PC-9 (cell line): ENCODE results near the gene DACT2. TPM values are rescaled to one million over a fixed set of nuclear protein-coding genes. Genes with fewer than 3 reads are reported as not detected.
"Not testable (repeated sequence)": the region's sequence is repeated elsewhere in the genome, so short reads cannot be mapped to it uniquely, and the experiment has no call there.

Experiments
- BruUV-seq: library from RNA; stranded (reverse); fragments of 400-500 nt; replicated peaks from 2 replicates; lab custom pipeline; 2021; lab: Mats Ljungman, UMichigan
- CTCF ChIA-PET: fragments of 300-600 bp; sonication (Branson Sonifier 250); formaldehyde crosslinking; loops from one replicate; lab custom pipeline; 2022; ENCODE audit warnings: antibody characterized with exemption; lab: Charles Lee
- POLR2A ChIA-PET: fragments of 300-600 bp; sonication (Branson Sonifier 250); formaldehyde crosslinking; loops from one replicate; lab custom pipeline; 2022; ENCODE audit warnings: antibody characterized with exemption; ENCODE audit not compliant: unreplicated experiment; lab: Charles Lee
- DNase-seq, 2 experiments: peaks; one replicate each; pipeline versions ENCODE4 v3.0.0 to v3.0.0-alpha.2; 2015 to 2022; ENCODE audit warnings: mixed read lengths in 1 of 2
- H2AFZ ChIP-seq: fragments of 200-600 bp; sonication (generic); 2 replicates; pipeline ENCODE4 v1.8.1; 2017; ENCODE audit warnings: antibody characterized with exemption
- H3F3A ChIP-seq: fragments of 200-600 bp; sonication (generic); 2 replicates; pipeline ENCODE4 v1.8.1; 2017; ENCODE audit warnings: antibody characterized with exemption, mild to moderate bottlenecking, low read depth; ENCODE audit not compliant: insufficient read depth
- H3K27ac ChIP-seq: fragments of 200-600 bp; sonication (generic); 2 replicates; pipeline ENCODE4 v1.6.1; 2016; ENCODE audit warnings: mixed run types
- H3K27me3 ChIP-seq: fragments of 200-600 bp; sonication (generic); 2 replicates; pipeline ENCODE4 v1.6.1; 2016; ENCODE audit warnings: low read depth, mixed run types; ENCODE audit not compliant: insufficient read depth
- H3K36me3 ChIP-seq: fragments of 200-600 bp; sonication (generic); 2 replicates; pipeline ENCODE4 v1.6.1; 2016; ENCODE audit warnings: low read depth, mixed run types
- H3K4me1 ChIP-seq: fragments of 200-600 bp; sonication (generic); replicated peaks from 2 replicates; pipeline ENCODE4 v1.6.1; 2016; ENCODE audit warnings: mixed run types; ENCODE audit not compliant: insufficient read depth
- H3K4me2 ChIP-seq: fragments of 200-600 bp; sonication (generic); 2 replicates; pipeline ENCODE4 v1.6.1; 2017; ENCODE audit warnings: mixed run types
- H3K4me3 ChIP-seq: fragments of 200-600 bp; sonication (generic); 2 replicates; pipeline ENCODE4 v1.6.1; 2016; ENCODE audit warnings: mixed run types
- H3K79me2 ChIP-seq: fragments of 200-600 bp; sonication (generic); 2 replicates; pipeline ENCODE4 v1.6.1; 2017; ENCODE audit warnings: low read depth, mixed run types
- H3K9me2 ChIP-seq: fragments of 200-600 bp; sonication (generic); 2 replicates; pipeline ENCODE4 v1.8.1; 2017; ENCODE audit warnings: mild to moderate bottlenecking; ENCODE audit not compliant: insufficient read depth
- H3K9me3 ChIP-seq: fragments of 200-600 bp; sonication (generic); 2 replicates; pipeline ENCODE4 v1.8.1; 2016; ENCODE audit warnings: low read depth; ENCODE audit not compliant: insufficient read depth
- H4K20me1 ChIP-seq: fragments of 200-600 bp; sonication (generic); 2 replicates; pipeline ENCODE4 v1.8.1; 2017; ENCODE audit not compliant: insufficient read depth
- CTCF ChIP-seq: fragments of 200-600 bp; sonication (generic); conservative IDR thresholded peaks from 2 replicates; pipeline ENCODE4 v1.6.1; 2017; ENCODE audit warnings: mixed run types, antibody characterized with exemption, mild to moderate bottlenecking, moderate library complexity
- EZH2 ChIP-seq: fragments of 200-600 bp; sonication (generic); IDR thresholded peaks from 2 replicates; pipeline ENCODE4 v1.8.0; 2017; ENCODE audit warnings: antibody characterized with exemption, low read depth
- intact Hi-C: fragments of 100-400 bp; cut with micrococcal nuclease; formaldehyde crosslinking; loops from one replicate; pipeline ENCODE4 v1.10.0; 2022; ENCODE audit not compliant: unreplicated experiment
- total RNA-seq: library from RNA; stranded (reverse); gene quantifications from 2 replicates; pipeline ENCODE4 v1.2.3, GENCODE V29; 2021

Gene DACT2
- total RNA-seq, 1 experiment from 2014 or later, result not detected

GRCh38 chr6:168290095-168290494 is 29.5 kb downstream of the DACT2 start:
- no peak for TF ChIP-seq EZH2
- no peak for TF ChIP-seq CTCF
- ChIA-PET POLR2A (no interaction called here), CTCF (no interaction called here)
- peaks cover 89% of the 10 kb centered on the region for H3K27me3 ChIP-seq
- H3K79me2 ChIP-seq, result no peaks in the 10 kb centered on the region
- BruUV-seq, result no TSS peak
- no peaks in the 10 kb centered on the region for H3F3A ChIP-seq
- no peaks in the 10 kb centered on the region for H3K36me3 ChIP-seq
- H4K20me1 ChIP-seq, result no peaks in the 10 kb centered on the region
- H2AFZ ChIP-seq, result no peak overlapping the region
- no peak overlapping the region for H3K27ac ChIP-seq
- DNase-seq, result no peak
- intact Hi-C loops, result no loop called here
- H3K9me2 ChIP-seq, result no peaks in the 10 kb centered on the region
- no peak overlapping the region for H3K4me3 ChIP-seq
- no peaks in the 10 kb centered on the region for H3K9me3 ChIP-seq
- H3K4me1 ChIP-seq, result no peaks in the 10 kb centered on the region
- H3K4me2 ChIP-seq, result no peak overlapping the region

GRCh38 chr6:168289571-168289962 is 30.0 kb downstream of the DACT2 start:
- H3K9me2 ChIP-seq, result no peaks in the 10 kb centered on the region
- no peak for DNase-seq
- no TSS peak for BruUV-seq
- peaks cover 89% of the 10 kb centered on the region for H3K27me3 ChIP-seq
- no peaks in the 10 kb centered on the region for H3K9me3 ChIP-seq
- no peak overlapping the region for H2AFZ ChIP-seq
- intact Hi-C loops, result no loop called here
- H3K36me3 ChIP-seq, result no peaks in the 10 kb centered on the region
- H3F3A ChIP-seq, result no peaks in the 10 kb centered on the region
- H3K27ac ChIP-seq, result no peak overlapping the region
- no peaks in the 10 kb centered on the region for H3K79me2 ChIP-seq
- H3K4me1 ChIP-seq, result no peaks in the 10 kb centered on the region
- POLR2A ChIA-PET, result no interaction called here
- TF ChIP-seq CTCF (no peak), EZH2 (no peak)
- H3K4me3 ChIP-seq, result no peak overlapping the region
- no peak overlapping the region for H3K4me2 ChIP-seq
- CTCF ChIA-PET, result no interaction called here
- no peaks in the 10 kb centered on the region for H4K20me1 ChIP-seq

GRCh38 chr6:168288781-168289570 is 30.6 kb downstream of the DACT2 start:
- ChIA-PET CTCF (no interaction called here), POLR2A (no interaction called here)
- Histone ChIP-seq H3K4me2 (no peak overlapping the region), H3K27ac (no peak overlapping the region), H3K27me3 (peaks cover 91% of the 10 kb centered on the region), H3K4me3 (no peak overlapping the region), H3K9me3 (no peaks in the 10 kb centered on the region), H3K9me2 (no peaks in the 10 kb centered on the region), H3K4me1 (no peaks in the 10 kb centered on the region), H3K36me3 (no peaks in the 10 kb centered on the region), H3F3A (no peaks in the 10 kb centered on the region), H2AFZ (no peak overlapping the region), H3K79me2 (no peaks in the 10 kb centered on the region), H4K20me1 (no peaks in the 10 kb centered on the region)
- DNase-seq, result no peak
- TF ChIP-seq CTCF (no peak), EZH2 (no peak)
- no TSS peak for BruUV-seq
- intact Hi-C loops, result no loop called here

- DNase-seq, BruUV-seq, H3K36me3 ChIP-seq, H3F3A ChIP-seq, H3K27ac ChIP-seq, H3K4me3 ChIP-seq, H3K9me3 ChIP-seq, POLR2A ChIA-PET, H3K9me2 ChIP-seq, H3K79me2 ChIP-seq, H3K4me2 ChIP-seq, H3K4me1 ChIP-seq, H2AFZ ChIP-seq, intact Hi-C loops, H4K20me1 ChIP-seq, CTCF ChIA-PET: not testable (repeated sequence)
- peaks cover 89% of the 10 kb centered on the region for H3K27me3 ChIP-seq
Measured at GRCh38 chr6:168287460-168287859, 32.1 kb downstream of the DACT2 start.

GRCh38 chr6:168286771-168287446 is 32.7 kb downstream of the DACT2 start:
- H3K4me1 ChIP-seq, H3K9me3 ChIP-seq, H3K36me3 ChIP-seq, H3K9me2 ChIP-seq, POLR2A ChIA-PET, intact Hi-C loops, DNase-seq, H2AFZ ChIP-seq, H3F3A ChIP-seq, H3K4me2 ChIP-seq, H3K27ac ChIP-seq, BruUV-seq, H3K4me3 ChIP-seq, H4K20me1 ChIP-seq, CTCF ChIA-PET, H3K79me2 ChIP-seq: not testable (repeated sequence)
- H3K27me3 ChIP-seq, result peaks cover 89% of the 10 kb centered on the region
